ENCODE data around the gene LIX1L. TPM values are rescaled to one million over a fixed set of nuclear protein-coding genes. Genes with fewer than 3 reads are reported as not detected.

Gene LIX1L
- total and polyA plus RNA-seq, 9 donors, result 28.7 to 102 (median 69.4) TPM

GRCh38 chr1:145986551-145986950, 28.7 kb upstream of the LIX1L start:
- no peak for DNase-seq
- TF ChIP-seq, protein P1, sequence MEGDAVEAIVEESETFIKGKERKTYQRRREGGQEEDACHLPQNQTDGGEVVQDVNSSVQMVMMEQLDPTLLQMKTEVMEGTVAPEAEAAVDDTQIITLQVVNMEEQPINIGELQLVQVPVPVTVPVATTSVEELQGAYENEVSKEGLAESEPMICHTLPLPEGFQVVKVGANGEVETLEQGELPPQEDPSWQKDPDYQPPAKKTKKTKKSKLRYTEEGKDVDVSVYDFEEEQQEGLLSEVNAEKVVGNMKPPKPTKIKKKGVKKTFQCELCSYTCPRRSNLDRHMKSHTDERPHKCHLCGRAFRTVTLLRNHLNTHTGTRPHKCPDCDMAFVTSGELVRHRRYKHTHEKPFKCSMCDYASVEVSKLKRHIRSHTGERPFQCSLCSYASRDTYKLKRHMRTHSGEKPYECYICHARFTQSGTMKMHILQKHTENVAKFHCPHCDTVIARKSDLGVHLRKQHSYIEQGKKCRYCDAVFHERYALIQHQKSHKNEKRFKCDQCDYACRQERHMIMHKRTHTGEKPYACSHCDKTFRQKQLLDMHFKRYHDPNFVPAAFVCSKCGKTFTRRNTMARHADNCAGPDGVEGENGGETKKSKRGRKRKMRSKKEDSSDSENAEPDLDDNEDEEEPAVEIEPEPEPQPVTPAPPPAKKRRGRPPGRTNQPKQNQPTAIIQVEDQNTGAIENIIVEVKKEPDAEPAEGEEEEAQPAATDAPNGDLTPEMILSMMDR (IDR thresholded peaks at IDR 0.05), result no peak
- TF ChIP-seq POLR2A (IDR thresholded peaks at IDR 0.05) (no peak), EP300 (IDR thresholded peaks at IDR 0.05) (no peak)
- peaks cover 10% of the 10 kb centered on the region for H3K4me1 ChIP-seq (ENCODE audit: insufficient read depth)

DNA sequence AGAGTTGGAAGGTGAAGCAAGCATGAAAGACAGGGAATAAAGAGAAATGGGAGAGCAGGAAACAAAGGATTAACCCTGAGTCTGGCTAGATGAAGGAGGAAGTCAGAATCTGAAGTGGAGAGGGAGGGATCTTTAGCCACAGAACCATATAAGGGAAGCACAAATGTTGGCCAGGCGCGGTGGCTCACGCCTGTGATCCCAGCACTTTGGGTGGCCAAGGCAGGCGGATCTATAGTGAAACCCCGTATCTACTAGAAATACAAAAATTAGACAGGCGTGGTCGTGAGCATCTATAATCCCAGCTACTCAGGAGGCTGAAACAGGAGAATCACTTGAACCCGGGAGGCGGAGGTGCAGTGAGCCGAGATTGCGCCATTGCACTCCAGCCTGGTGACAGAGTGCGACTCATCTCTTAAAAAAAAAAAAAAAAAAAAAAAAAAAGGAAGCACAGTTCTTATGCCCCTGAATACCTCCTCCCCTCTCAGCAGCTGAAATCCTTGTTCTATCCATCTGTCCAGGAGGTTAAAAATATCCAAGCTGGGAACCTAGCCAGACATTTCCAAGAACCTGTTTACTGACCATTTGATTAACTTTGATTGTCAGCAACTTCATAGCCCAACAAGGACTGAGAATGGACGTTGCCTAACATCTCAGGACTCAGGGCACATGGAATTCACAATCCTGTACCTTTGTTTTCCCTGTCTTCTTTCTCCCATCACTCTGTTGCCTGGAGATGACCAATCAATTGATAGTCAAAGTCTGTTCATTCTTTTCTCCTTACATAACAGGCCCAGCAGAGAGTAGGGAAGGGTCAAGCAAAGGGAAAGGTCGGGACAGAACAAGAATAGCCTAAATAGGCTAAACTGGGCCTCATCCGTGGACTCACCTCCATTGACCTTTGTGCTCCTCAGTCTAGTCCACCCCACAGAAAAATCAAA, 28.0 kb upstream of the LIX1L start:
- WGBS, 3 donors, result 56 to 65% (median 59%) methylated on average over 15 of the region's 15 CpGs
- Histone ChIP-seq H3K27me3 (no peaks in the 10 kb centered on the region), H3K4me1 (ENCODE audit: insufficient read depth) (peaks cover 12% of the 10 kb centered on the region), H3K9me3 (no peaks in the 10 kb centered on the region), H3K4me3 (no peak overlapping the region), H3K27ac (no peak overlapping the region), H3K36me3 (no peaks in the 10 kb centered on the region)
- no peak for TF ChIP-seq EP300 (IDR thresholded peaks at IDR 0.05)
- TF ChIP-seq, protein P1 (IDR thresholded peaks at IDR 0.05), result no peak
- TF ChIP-seq POLR2A (IDR thresholded peaks at IDR 0.05), result no peak
- no peak for DNase-seq
- intact Hi-C loops (cut with DNase I), result no loop called here

More at GRCh38 chr1:145986551-145986950, 28.7 kb upstream of the LIX1L start:
- intact Hi-C loops (cut with DNase I), result no loop called here
- Histone ChIP-seq H3K27ac (no peak overlapping the region), H3K36me3 (no peaks in the 10 kb centered on the region), H3K27me3 (no peaks in the 10 kb centered on the region), H3K9me3 (no peaks in the 10 kb centered on the region), H3K4me3 (no peak overlapping the region)
- WGBS, 3 donors, result 91 to 96% (median 95%) methylated on average over 6 of the region's 6 CpGs

- Histone ChIP-seq H3K36me3 (no peaks in the 10 kb centered on the region), H3K27ac (no peak overlapping the region), H3K4me3 (no peak overlapping the region), H3K9me3 (no peaks in the 10 kb centered on the region), H3K27me3 (no peaks in the 10 kb centered on the region), H3K4me1 (ENCODE audit: insufficient read depth) (peaks cover 13% of the 10 kb centered on the region)
- no peak for DNase-seq
- TF ChIP-seq EP300 (IDR thresholded peaks at IDR 0.05), result no peak
- TF ChIP-seq, protein P1 (IDR thresholded peaks at IDR 0.05), result no peak
- no peak for TF ChIP-seq POLR2A (IDR thresholded peaks at IDR 0.05)
- WGBS, 3 donors, result 71 to 79% (median 75%) methylated on average over 2 of the region's 2 CpGs
- intact Hi-C loops (cut with DNase I), result no loop called here
Measured at GRCh38 chr1:145985129-145985501, 27.3 kb upstream of the LIX1L start.

GRCh38 chr1:145983960-145984830, 26.4 kb upstream of the LIX1L start:
- WGBS, 3 donors, result 92 to 94% (median 93%) methylated on average over 12 of the region's 12 CpGs
- TF ChIP-seq POLR2A (IDR thresholded peaks at IDR 0.05) (no peak), EP300 (IDR thresholded peaks at IDR 0.05) (no peak)
- TF ChIP-seq, protein P1 (IDR thresholded peaks at IDR 0.05), result no peak
- Histone ChIP-seq H3K27me3 (no peaks in the 10 kb centered on the region), H3K9me3 (no peaks in the 10 kb centered on the region), H3K4me3 (no peak overlapping the region), H3K4me1 (ENCODE audit: insufficient read depth) (peaks cover 16% of the 10 kb centered on the region), H3K27ac (no peak overlapping the region), H3K36me3 (no peaks in the 10 kb centered on the region)
- intact Hi-C loops (cut with DNase I), result no loop called here
- peak in 1 of 5 donors; percentile 6 for DNase-seq
